ENCODE results near the gene ALDH1A2. TPM values are rescaled to one million over a fixed set of nuclear protein-coding genes. Genes with fewer than 3 reads are reported as not detected.

Gene ALDH1A2
- total RNA-seq, 1 experiment from 2014 or later, result 1.5 TPM

GRCh38 chr15:57945616-57946015 lies 119.9 kb downstream of the ALDH1A2 start:
- TF ChIP-seq, protein P1, sequence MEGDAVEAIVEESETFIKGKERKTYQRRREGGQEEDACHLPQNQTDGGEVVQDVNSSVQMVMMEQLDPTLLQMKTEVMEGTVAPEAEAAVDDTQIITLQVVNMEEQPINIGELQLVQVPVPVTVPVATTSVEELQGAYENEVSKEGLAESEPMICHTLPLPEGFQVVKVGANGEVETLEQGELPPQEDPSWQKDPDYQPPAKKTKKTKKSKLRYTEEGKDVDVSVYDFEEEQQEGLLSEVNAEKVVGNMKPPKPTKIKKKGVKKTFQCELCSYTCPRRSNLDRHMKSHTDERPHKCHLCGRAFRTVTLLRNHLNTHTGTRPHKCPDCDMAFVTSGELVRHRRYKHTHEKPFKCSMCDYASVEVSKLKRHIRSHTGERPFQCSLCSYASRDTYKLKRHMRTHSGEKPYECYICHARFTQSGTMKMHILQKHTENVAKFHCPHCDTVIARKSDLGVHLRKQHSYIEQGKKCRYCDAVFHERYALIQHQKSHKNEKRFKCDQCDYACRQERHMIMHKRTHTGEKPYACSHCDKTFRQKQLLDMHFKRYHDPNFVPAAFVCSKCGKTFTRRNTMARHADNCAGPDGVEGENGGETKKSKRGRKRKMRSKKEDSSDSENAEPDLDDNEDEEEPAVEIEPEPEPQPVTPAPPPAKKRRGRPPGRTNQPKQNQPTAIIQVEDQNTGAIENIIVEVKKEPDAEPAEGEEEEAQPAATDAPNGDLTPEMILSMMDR (conservative IDR thresholded peaks at IDR 0.05; ENCODE audit: low read depth, low read length), result no peak
- TF ChIP-seq EZH2 (IDR thresholded peaks at IDR 0.05; ENCODE audit: borderline replicate concordance, low read depth, low read length, poor library complexity, severe bottlenecking), result no peak
- Histone ChIP-seq H3K4me1 (ENCODE audit: insufficient read depth, low read length, poor library complexity, severe bottlenecking) (no peaks in the 10 kb centered on the region), H3K9me3 (ENCODE audit: low read depth, low read length, poor library complexity, severe bottlenecking) (no peaks in the 10 kb centered on the region), H3K27me3 (replicated peaks; ENCODE audit: insufficient read depth, low read depth, low read length, poor library complexity) (no peaks in the 10 kb centered on the region), H3K36me3 (ENCODE audit: insufficient read depth, low read length, poor library complexity, severe bottlenecking) (no peaks in the 10 kb centered on the region), H3K27ac (ENCODE audit: low read depth, low read length, poor library complexity, severe bottlenecking) (no peak overlapping the region), H3K4me3 (ENCODE audit: low read depth, low read length, poor library complexity, severe bottlenecking) (no peak overlapping the region)
- BruUV-seq (replicated peaks), result no TSS peak
- intact Hi-C loops (cut with micrococcal nuclease; ENCODE audit: unreplicated experiment), result no loop called here
- DNase-seq (ENCODE audit: low spot score), result no peak
- POLR2A ChIA-PET (ENCODE audit: low non-redundant PET), result no interaction called here
- CTCF ChIA-PET, result no interaction called here

- TF ChIP-seq, protein P1 (conservative IDR thresholded peaks at IDR 0.05; ENCODE audit: low read depth, low read length), result no peak
- no peak for TF ChIP-seq EZH2 (IDR thresholded peaks at IDR 0.05; ENCODE audit: borderline replicate concordance, low read depth, low read length, poor library complexity, severe bottlenecking)
- Histone ChIP-seq H3K9me3 (ENCODE audit: low read depth, low read length, poor library complexity, severe bottlenecking) (no peaks in the 10 kb centered on the region), H3K4me3 (ENCODE audit: low read depth, low read length, poor library complexity, severe bottlenecking) (no peak overlapping the region), H3K27ac (ENCODE audit: low read depth, low read length, poor library complexity, severe bottlenecking) (no peak overlapping the region), H3K27me3 (replicated peaks; ENCODE audit: insufficient read depth, low read depth, low read length, poor library complexity) (no peaks in the 10 kb centered on the region), H3K36me3 (ENCODE audit: insufficient read depth, low read length, poor library complexity, severe bottlenecking) (no peaks in the 10 kb centered on the region), H3K4me1 (ENCODE audit: insufficient read depth, low read length, poor library complexity, severe bottlenecking) (no peaks in the 10 kb centered on the region)
- CTCF ChIA-PET, result no interaction called here
- intact Hi-C loops (cut with micrococcal nuclease; ENCODE audit: unreplicated experiment), result no loop called here
- no peak for DNase-seq (ENCODE audit: low spot score)
- BruUV-seq (replicated peaks), result no TSS peak
- POLR2A ChIA-PET (ENCODE audit: low non-redundant PET), result no interaction called here
Observed at GRCh38 chr15:57943754-57944420, 121.6 kb downstream of the ALDH1A2 start.

- DNase-seq (ENCODE audit: low spot score), result no peak
- no peaks in the 10 kb centered on the region for H3K4me1 ChIP-seq (ENCODE audit: insufficient read depth, low read length, poor library complexity, severe bottlenecking)
- ChIA-PET POLR2A (ENCODE audit: low non-redundant PET) (no interaction called here), CTCF (no interaction called here)
- intact Hi-C loops (cut with micrococcal nuclease; ENCODE audit: unreplicated experiment), result no loop called here
- H3K36me3 ChIP-seq (ENCODE audit: insufficient read depth, low read length, poor library complexity, severe bottlenecking), result no peaks in the 10 kb centered on the region
- H3K4me3 ChIP-seq (ENCODE audit: low read depth, low read length, poor library complexity, severe bottlenecking), result no peak overlapping the region
- no peak for TF ChIP-seq EZH2 (IDR thresholded peaks at IDR 0.05; ENCODE audit: borderline replicate concordance, low read depth, low read length, poor library complexity, severe bottlenecking)
- TF ChIP-seq, protein P1 (conservative IDR thresholded peaks at IDR 0.05; ENCODE audit: low read depth, low read length), result no peak
- no peak overlapping the region for H3K27ac ChIP-seq (ENCODE audit: low read depth, low read length, poor library complexity, severe bottlenecking)
- H3K9me3 ChIP-seq (ENCODE audit: low read depth, low read length, poor library complexity, severe bottlenecking), result no peaks in the 10 kb centered on the region
- peaks cover 3% of the 10 kb centered on the region for H3K27me3 ChIP-seq (replicated peaks; ENCODE audit: insufficient read depth, low read depth, low read length, poor library complexity)
- no TSS peak for BruUV-seq (replicated peaks)
Observed at GRCh38 chr15:57943171-57943570, 122.3 kb downstream of the ALDH1A2 start.
